COLO829 (cell line): Measurements from ENCODE around the gene CNOT4.
A peak's percentile ranks its signal among the peaks of the same experiment; 100 is the strongest.

Experiments
- DNase-seq: peaks from one replicate; pipeline ENCODE4 v3.0.0; 2012; ENCODE audit warnings: low spot score

The CNOT4 gene, protein sequence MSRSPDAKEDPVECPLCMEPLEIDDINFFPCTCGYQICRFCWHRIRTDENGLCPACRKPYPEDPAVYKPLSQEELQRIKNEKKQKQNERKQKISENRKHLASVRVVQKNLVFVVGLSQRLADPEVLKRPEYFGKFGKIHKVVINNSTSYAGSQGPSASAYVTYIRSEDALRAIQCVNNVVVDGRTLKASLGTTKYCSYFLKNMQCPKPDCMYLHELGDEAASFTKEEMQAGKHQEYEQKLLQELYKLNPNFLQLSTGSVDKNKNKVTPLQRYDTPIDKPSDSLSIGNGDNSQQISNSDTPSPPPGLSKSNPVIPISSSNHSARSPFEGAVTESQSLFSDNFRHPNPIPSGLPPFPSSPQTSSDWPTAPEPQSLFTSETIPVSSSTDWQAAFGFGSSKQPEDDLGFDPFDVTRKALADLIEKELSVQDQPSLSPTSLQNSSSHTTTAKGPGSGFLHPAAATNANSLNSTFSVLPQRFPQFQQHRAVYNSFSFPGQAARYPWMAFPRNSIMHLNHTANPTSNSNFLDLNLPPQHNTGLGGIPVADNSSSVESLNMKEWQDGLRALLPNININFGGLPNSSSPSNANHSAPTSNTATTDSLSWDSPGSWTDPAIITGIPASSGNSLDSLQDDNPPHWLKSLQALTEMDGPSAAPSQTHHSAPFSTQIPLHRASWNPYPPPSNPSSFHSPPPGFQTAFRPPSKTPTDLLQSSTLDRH

DNA sequence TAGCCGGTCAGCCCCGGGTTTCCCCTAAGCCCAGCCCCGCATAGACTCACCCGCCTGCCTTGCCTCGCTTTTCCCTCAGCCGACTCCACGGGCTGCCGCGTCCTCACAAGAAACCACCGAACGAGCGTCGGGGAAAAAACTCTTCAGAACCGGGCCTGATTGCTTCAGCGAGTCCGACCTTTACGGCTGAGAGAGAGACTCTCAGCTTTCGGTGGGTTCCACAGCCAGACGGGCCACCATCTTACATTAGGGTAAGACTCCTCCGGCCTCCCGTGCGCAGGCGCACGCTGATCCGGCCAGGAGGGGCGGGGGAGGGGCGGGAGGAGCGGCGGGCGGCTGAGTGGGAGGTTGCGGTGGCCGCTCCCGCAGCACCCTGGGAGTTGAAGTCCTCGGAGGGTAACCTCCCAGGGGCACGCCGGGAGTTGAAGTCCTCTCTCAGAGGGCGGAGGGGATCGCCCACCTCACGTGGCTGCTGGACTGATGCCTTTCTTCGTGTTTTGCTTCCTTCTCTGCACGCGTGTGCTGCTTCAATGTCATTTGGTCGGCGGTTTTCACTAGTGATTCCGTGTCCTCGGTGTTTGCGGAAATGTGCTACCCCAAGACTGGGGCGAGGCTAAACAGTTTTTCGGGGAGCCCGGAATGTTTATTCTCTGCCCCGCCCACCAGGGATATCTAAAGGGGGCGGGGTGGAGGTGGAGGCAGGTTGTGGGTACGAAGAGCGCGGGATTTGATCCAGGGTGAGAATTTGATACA, at the start of gene CNOT4:
CNOT4 (minus strand) TSS at position 264 of the 753 bp plus-strand sequence. CDS start 71,771 bp downstream, outside the sequence.
- DNase-seq, result peak; percentile 98

DNA sequence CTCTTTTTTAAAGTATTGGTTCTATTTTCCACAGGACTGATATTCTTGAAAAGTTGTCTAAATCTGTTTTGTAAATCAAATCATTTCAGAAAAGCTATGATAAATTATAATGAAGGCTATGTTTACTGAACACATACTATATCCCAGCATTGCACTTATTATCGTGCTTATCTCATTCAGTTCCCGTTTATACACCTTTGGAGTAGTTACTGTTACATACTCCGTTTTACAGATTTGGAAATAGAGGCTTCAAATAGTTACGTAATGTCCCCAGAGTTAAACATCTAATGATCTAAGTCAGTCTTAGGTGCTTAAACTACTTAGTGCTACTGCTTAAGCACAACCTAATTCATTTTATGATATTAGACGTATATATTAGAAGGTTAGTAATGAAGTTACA, 49.0 kb upstream of the CNOT4 start:
- no peak for DNase-seq

DNA sequence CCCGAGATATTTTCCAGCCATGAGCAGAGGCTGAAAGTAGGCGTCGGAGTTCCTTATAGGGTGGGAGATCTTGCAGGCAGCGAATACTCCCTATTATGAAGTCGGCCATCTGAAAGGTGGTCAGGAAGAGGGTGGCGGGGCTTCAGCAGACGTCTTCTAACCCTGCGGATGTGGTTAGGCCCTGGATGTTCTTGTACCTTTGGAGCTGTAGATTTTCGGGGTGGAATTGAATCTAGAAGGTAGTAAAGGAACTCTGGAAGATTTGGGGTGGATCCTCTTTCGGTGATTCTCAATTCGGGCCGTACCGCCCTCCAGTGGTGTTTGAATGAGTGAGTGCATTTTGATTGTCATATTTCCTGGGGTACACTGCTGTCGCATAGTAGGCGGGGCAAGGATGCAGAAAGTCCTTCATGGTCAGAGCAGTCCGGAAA, 48.5 kb upstream of the CNOT4 start:
- peak; percentile 91 for DNase-seq

DNA sequence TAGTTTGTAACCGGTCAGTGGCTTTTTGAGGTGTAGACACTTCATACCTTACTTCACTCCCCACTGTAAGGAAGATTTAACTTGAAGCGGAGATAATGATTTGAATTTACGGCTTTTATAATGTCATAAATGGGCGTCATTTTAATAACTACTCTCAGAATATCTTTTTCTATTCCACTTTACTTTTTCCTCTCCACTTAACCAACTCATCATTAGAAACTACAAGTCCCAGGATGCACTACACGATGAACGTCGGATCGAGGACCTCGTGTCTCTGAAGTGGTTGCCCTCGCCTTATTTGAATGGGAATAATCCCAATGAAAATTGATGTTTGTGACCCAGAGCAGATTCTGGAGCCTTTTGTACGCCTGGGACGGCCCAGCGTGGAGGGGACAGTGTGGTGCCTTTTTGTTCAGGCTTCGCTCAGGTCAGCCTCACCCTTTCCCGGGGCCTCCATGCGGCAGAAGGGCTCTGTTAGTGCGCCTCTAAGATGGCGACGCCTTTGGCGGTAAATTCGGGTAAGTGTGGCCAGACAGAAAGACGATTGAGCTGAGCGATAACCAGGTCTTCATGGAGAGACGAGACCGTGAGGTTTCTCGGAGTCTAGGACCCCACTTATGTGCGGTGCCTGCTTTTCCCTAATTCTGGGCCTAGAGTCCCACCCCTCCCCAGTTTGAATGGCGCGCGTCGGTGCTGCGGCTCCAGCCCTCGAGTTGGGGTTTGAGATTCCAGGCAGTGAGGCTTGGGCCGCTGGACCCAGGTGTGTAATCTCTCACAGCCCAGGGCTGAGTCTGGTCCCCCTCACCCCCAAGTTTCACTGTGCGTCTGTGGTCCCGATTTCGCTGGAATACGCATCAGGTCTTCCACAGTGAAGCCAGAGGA, 47.8 kb upstream of the CNOT4 start, which contains the start of gene NUP205:
NUP205 (plus strand) TSS at position 463 of the 882 bp plus-strand sequence; CDS start at position 491, 28 bp downstream.
- peak; percentile 98 for DNase-seq

DNA sequence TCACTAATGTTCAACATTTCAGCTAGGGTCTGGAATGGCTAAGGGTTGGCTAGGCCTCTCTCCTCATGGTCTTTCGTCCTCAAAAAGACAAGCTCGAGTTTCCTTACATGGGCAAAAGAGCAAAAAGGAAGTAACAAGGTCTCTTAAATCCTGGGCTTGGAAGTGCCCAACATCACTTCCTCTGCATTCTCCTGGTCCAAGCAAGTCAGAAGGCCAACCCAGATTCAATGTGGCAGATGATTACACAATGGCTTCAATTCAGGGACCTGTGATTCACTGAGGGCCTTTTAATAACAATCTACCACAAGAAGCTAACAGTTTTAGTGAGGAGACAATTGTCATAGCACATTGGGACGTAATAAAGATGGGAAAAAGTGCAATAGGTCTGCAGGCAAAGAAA, 43.4 kb upstream of the CNOT4 start:
- no peak for DNase-seq

DNA sequence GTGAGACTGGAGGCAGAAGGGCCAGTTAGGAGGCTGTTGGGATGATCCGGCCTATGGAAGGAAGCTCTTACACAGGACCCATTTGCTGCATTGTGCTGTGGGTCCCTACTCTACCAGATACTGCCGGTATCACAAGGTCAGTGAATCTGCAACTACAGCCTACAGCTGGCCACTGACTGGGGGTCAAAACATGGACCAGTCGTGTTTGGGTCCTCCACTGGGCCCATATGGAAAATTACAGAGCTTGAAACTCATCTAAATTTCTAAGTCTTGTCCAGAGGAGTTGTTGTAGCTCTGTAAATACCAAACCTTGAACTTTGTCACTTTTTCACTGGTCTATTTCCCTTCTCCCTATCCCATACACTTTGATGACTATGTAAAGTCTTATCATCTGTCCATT, 42.2 kb upstream of the CNOT4 start:
- no peak for DNase-seq

DNA sequence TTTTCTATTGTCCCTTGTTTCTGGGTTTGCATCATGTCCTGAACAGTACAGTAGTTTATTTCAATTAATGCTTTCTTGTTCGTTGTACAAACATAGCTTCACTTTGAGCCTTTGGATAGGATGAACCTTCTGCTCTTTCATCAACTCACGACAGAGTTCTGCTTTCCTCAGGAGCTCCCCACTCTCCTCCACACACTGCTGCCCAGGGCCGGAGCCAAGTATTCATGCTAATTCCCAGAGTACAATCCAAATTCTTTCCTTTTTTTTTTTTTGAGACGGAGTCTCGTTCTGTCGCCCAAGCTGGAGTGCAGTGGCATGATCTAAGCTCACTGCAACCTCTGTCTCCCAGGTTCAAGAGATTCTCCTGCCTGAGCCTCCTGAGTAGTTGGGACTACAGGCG, 40.3 kb upstream of the CNOT4 start:
- DNase-seq, result no peak

DNA sequence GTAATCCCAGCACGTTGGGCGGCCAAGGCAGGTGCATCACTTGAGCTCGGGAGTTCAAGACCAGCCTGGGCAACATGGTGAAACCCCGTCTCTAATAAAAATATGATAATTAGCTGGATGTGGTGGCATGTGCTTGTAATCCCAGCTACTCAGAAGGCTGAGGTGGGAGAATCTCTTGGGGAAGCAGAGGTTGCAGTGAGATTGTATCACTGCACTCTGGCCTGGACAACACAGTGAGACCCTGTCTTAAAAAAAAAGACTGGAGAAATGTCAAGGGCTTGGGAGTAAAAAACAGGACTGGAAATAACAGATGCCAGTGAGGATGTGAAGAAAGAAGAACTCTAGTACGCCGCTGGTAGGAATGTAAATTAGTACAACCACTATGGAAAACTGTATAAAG, 31.1 kb upstream of the CNOT4 start:
- DNase-seq, result no peak

DNA sequence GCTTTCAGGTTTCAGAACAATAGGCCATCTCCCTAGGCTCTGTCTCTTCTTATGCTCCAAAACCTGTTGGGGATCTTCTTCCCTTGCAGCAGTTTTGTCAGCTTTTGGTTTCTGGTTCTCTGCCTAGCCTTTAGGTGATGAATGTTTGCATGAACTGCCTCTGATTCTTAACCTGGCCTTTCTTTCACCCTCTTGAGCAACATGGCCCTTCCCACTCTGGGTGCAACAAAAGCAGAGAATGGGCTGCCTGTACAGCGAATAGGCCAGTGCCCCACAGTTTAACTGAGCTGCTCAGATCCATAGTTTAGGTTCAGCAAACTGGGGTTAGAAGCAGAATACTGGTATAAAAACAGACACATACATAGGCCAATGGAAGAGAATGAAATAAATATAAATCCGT, 29.7 kb upstream of the CNOT4 start:
- DNase-seq, result no peak

DNA sequence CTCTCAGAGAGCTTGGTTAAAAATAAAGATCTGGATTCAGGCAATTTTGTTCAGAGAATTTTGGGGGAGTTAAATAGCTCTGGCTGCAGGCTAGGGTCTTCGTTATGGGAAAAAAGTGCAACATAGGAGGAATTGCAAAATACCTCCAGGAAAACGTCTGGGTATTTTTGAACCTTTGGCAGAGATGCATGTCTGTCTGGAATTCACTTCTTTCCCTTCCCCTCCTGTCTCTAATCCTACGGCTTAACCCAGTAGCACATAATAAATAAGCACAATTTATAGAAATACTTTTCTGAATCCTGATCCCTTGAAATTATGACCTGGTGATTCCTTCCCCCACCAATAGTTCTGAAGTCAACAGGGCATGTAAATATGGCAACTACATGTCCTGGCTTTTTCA, 28.5 kb upstream of the CNOT4 start:
- DNase-seq, result no peak

DNA sequence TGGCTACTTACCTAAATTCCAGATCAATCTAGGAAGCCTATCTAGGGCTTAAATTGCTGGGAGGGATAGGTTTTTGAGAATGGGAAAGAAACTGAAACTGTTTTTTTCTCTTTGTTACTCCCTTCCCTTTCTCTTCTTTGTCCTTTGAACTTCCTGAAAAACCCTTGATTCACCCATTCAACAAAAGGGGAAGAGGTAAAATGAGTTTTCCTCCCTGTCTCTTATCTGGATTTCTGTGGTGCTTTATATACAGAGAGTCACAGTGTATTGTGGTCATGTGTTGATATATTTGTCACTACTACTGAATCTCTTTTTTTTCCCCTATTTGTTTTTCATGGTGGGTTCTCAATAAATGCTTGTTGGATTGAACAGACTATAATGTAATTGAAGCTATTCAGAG, 28.0 kb upstream of the CNOT4 start:
- DNase-seq, result no peak

DNA sequence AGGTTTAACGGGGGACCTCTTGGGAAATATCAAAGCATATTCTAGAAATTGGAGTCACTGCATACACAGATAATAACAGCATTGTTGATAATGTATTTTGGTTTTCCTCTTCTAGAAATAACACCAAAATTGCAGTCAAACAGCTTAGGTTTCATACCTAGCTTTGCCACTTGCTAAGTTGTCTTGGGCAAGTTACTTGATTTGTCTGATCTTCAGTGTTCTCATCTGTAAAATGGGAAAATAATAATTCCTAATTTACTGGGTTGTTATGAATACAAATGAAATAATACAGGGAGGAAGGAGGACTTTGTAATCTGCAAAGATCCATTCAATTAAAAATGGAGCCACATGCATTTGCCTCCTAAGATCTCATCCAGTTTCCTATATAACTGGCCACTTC, 27.6 kb upstream of the CNOT4 start:
- DNase-seq, result no peak

DNA sequence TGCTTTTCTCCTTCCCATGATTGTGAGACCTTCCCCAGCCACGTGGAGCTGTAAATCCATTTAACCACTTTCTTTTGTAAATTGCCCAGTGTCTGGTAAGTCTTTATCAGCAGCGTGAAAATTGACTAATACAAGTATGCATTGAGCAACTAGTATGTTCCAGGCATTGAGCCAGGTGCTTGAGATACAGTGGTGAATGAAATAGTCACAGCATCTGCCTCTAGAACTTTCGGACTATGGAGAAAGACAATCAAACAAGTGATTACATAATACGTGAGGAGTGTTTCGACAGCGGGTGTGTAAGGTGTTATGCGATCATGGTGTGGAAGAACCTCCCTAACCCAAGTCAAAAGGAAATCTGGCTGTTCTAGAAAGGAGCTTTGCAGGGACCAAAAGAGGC, 26.2 kb upstream of the CNOT4 start:
- DNase-seq, result no peak

DNA sequence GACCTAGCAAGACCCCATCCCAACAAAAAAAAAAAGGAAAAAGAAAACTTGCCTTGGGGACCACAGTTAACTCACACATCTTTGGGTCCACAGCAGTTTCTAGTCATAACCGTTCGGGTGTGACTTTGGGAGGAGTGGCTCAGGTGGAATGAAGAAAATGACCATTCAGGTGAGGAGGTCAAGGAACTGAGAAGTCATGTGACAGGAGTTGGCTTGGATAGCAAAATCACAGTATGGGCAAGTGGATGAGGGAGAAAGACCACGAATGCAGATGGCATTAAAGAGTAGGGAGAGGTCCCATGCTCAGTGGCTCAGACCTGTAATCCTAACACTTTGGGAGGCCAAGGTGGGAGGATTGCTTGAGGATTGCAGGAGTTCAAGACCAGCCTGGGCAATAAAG, 17.1 kb upstream of the CNOT4 start:
- DNase-seq, result no peak

DNA sequence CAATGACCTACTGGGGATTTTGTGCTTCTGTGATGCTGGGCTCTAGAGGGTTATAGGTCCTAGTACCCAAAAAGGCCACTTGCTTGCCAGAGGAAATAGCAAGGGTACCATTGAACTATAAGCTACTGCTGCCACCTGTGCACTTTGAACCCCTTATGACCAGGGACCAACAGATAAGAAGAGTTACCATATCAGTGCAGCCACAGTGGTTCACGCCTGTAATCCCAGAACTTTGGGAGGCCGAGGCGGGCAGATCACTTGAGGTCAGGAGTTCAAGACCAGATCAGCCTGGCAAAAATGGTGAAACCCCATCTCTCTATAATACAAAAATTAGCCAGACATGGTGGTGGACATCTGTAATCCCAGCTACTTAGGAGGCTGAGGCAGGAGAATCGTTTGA, 15.5 kb upstream of the CNOT4 start:
- no peak for DNase-seq

DNA sequence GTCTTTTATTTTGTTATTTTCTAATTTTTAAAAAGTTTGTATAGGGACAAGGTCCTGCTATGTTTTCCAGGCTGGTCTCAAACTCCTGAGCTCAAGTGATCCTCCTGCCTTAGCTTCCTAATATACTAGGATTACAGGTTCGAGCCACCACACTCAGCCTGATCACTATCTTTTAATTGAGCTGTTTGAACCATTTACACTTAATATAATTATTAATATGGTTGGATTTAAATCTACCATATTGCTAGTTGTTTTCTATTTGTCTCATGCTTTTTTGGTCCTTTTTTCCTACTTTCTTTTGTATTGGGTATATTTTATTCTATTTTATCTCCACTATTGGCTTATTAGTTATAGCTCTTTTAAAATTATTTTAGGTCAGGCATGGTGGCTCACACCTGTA, 13.2 kb upstream of the CNOT4 start:
- no peak for DNase-seq

DNA sequence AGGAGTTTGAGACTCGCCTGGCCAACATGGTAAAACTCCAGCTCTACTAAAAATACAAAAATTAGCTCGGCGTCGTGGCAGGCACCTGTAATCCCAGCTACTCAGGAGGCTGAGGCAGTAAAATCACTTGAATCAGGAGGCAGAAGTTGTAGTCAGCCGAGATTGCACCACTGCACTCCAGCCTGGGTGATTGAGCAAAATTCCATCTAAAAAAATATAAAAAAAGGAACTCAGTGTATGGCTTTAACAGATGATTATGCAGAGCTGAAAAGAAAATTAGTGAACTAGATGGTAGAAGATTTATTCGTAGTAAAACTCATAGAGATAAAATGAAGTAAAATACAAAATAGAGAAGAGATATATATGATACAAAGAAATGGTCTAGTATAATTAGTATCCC, 12.6 kb upstream of the CNOT4 start:
- DNase-seq, result no peak

DNA sequence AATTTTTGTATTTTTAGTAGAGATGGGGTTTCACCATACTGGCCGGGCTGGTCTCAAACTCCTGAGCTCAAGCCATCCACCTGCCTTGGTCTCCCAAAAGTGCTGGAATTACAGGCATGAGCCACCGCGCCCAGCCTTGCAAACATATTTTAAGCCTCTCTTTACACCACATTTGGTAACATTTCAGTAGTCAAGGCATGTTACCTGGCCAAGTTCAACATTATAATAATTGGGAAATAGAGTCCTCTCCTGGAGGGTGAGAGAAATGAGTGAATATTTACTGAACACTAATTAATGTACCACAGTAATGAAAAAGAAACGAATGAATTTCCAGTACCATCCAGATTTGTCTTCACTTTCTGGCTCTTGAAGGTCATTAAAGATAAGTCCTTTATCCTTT, 10.0 kb upstream of the CNOT4 start:
- DNase-seq, result no peak

DNA sequence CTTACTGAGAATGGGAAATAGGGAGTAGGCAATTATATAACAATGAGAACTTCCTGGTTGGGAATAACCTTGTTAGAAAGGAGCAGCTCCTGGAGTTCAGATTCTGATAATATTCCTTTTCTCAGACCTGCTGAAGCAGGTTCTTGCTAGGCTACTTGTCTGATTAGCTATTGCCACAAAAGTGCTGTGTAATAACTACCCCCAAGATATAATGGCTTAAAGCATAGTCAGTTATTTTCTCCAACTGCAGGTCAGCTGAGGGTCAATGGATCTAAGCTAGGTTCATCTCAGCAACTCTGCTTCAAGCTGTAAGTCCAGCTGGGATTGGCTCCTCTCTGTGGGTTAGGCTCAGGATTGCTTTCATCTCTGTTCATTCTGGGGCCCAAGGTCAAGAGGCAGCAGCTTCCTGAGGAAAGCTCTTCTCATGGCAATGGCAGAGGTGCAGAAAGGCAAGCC, 9.4 kb upstream of the CNOT4 start:
- DNase-seq, result no peak

DNA sequence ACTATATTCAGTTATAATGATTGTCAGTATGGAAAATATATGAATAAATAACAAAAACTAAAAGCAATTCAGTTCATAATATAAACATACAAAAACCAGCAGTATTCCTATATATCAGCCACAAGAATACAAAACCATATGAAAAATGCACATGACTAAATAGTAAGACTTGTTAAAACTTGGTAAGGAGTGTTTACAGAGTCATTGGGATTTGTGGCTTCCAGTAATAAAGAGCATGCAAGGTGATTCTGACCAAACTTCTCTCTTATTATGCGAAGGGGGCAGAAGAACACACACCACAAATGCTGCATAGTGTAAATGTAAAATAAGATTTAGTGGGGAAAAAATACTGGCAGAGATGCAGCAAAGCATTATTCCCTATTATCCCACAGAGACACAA, 8.8 kb upstream of the CNOT4 start:
- DNase-seq, result no peak

DNA sequence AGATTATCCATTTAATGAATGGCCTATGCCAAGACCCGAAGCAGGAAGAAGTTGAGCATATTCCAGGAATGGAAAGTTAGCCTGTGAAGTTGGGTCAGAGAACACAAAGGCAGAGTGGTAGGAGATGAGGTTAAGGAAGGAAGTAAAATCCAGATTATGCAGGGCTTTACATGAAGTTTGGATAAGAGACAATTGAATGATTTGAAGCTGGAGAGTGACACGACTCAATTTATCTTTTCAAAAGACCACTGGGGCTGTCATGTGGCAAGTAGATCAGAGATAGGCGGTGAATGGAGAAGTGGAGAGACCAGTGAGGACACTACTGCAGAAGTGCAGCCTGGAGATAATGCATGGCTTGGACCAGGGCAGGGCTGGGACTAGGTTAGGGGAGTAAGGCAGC, 7.2 kb upstream of the CNOT4 start:
- DNase-seq, result no peak

DNA sequence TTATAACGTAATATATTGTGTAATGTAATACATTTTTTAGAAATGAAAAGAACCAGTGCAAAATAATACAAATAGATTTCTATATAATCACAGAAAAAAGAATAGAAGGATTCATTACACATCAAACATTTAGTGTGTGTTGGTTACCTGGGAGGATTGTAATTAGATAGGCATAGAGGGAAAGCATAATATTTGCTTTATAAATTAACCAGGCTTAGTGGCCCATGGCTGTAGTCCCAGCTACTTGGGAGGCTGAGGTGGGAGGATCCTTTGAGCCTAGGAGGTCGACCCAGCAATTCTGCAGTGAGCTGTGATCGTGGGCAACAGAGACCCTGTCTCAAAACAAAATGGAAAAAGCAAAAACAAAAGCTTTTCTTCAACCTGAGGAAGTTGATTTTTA, 5.0 kb upstream of the CNOT4 start:
- DNase-seq, result no peak
